ENCODE measurements around the gene RAB29. TPM values are rescaled to one million over a fixed set of nuclear protein-coding genes. Genes with fewer than 3 reads are reported as not detected.

Gene RAB29
- total and polyA plus RNA-seq, 2 experiments from 2014 or later: 6.5 to 7.2 TPM

DNA sequence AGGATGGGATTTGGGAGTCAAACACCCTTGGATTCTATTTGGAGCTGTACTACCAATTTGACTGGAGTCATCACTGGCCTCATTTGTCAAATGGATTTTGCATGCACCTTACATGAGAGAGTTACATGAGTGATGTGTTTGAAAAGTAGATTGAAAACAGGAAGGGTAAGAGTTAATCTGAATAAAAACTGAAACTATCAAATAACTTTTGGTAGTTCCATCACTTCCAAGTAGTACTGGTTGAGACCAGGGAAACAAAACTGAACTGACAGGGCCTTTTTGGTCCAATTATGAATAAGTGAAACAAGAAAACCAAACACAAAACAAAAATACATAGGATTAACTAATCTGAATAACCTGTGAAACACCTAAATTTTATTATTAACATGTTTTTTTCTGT lies 55.5 kb downstream of the RAB29 start:
- H3K36me3 ChIP-seq: peaks cover 89% of the 10 kb centered on the region
- H3K27ac ChIP-seq: no peak overlapping the region
- H3K9me3 ChIP-seq (ENCODE audit: low read depth): no peaks in the 10 kb centered on the region
- no peaks in the 10 kb centered on the region for H3K27me3 ChIP-seq
- DNase-seq (ENCODE audit: low read depth in 1 of 2, low spot score in 1 of 2): no peak
- H3K4me1 ChIP-seq (ENCODE audit: low read depth): no peaks in the 10 kb centered on the region
- H3K4me3 ChIP-seq: no peak overlapping the region
- TF ChIP-seq, protein P1, sequence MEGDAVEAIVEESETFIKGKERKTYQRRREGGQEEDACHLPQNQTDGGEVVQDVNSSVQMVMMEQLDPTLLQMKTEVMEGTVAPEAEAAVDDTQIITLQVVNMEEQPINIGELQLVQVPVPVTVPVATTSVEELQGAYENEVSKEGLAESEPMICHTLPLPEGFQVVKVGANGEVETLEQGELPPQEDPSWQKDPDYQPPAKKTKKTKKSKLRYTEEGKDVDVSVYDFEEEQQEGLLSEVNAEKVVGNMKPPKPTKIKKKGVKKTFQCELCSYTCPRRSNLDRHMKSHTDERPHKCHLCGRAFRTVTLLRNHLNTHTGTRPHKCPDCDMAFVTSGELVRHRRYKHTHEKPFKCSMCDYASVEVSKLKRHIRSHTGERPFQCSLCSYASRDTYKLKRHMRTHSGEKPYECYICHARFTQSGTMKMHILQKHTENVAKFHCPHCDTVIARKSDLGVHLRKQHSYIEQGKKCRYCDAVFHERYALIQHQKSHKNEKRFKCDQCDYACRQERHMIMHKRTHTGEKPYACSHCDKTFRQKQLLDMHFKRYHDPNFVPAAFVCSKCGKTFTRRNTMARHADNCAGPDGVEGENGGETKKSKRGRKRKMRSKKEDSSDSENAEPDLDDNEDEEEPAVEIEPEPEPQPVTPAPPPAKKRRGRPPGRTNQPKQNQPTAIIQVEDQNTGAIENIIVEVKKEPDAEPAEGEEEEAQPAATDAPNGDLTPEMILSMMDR (IDR thresholded peaks at IDR 0.05; ENCODE audit: low read depth, low read length): no peak

DNA sequence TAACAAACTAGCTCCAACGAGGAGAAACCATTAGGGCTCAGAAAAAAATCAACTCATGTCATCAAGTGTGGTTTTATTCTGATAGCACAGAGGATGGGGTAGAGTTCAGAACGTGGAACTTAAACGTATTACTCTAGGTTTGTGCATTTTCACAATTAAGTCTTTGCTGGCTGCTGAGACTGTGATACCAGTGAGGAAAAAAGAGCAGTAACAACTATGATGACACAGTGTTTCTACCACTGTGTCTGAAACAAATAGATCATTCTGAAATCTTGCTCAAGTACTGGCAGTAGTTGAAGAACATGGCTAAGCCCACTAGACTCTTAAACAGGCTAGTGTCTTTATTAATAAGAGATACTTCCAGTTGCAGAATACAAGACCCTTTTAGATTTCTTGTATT lies 56.3 kb downstream of the RAB29 start:
- Histone ChIP-seq H3K27me3 (no peaks in the 10 kb centered on the region), H3K27ac (no peak overlapping the region), H3K9me3 (ENCODE audit: low read depth) (no peaks in the 10 kb centered on the region), H3K4me1 (ENCODE audit: low read depth) (no peaks in the 10 kb centered on the region), H3K36me3 (peaks cover 82% of the 10 kb centered on the region), H3K4me3 (no peak overlapping the region)
- TF ChIP-seq, protein P1 (IDR thresholded peaks at IDR 0.05; ENCODE audit: low read depth, low read length): no peak
- no peak for DNase-seq (ENCODE audit: low read depth in 1 of 2, low spot score in 1 of 2)

Other genes with a start within 250 kb of the RAB29 start
- 9.1 and 13.0 TPM in 2 replicates for gene ELK4, start 143.5 kb downstream of the RAB29 start, total RNA-seq
- 1.8 and 4.9 TPM in 2 replicates for gene ELK4, start 143.5 kb downstream of the RAB29 start, polyA plus RNA-seq
- 4.9 and 10.4 TPM in 2 replicates for gene SLC45A3, start 95.0 kb downstream of the RAB29 start, total RNA-seq
- 3.8 and 7.8 TPM in 2 replicates for gene SLC45A3, start 95.0 kb downstream of the RAB29 start, polyA plus RNA-seq
- 100 and 175 TPM in 2 replicates for gene NUCKS1, start 25.3 kb downstream of the RAB29 start, total RNA-seq
- gene NUCKS1, start 25.3 kb downstream of the RAB29 start, polyA plus RNA-seq: 47.0 and 80.9 TPM in 2 replicates
- 29.4 and 52.1 TPM in 2 replicates for gene SLC41A1, start 37.7 kb upstream of the RAB29 start, total RNA-seq
- 43.5 and 44.5 TPM in 2 replicates for gene SLC41A1, start 37.7 kb upstream of the RAB29 start, polyA plus RNA-seq
- not detected in 2 replicates for gene PM20D1, start 74.7 kb upstream of the RAB29 start, total RNA-seq
- 0.18 and 0.57 TPM in 2 replicates for gene PM20D1, start 74.7 kb upstream of the RAB29 start, polyA plus RNA-seq
- gene SLC26A9, start 168.0 kb upstream of the RAB29 start, total RNA-seq: 1.0 and 2.9 TPM in 2 replicates
- 2.8 and 4.0 TPM in 2 replicates for gene SLC26A9, start 168.0 kb upstream of the RAB29 start, polyA plus RNA-seq
- 1.2 and 2.1 TPM in 2 replicates for gene RAB7B, start 227.9 kb upstream of the RAB29 start, total RNA-seq
- 2.2 and 4.9 TPM in 2 replicates for gene RAB7B, start 227.9 kb upstream of the RAB29 start, polyA plus RNA-seq
- not detected in 2 replicates for gene CTSE, start 248.4 kb upstream of the RAB29 start, total RNA-seq
- not detected in 2 replicates for gene CTSE, start 248.4 kb upstream of the RAB29 start, polyA plus RNA-seq